Measurements from ENCODE around the gene GALNT6.

DNA sequence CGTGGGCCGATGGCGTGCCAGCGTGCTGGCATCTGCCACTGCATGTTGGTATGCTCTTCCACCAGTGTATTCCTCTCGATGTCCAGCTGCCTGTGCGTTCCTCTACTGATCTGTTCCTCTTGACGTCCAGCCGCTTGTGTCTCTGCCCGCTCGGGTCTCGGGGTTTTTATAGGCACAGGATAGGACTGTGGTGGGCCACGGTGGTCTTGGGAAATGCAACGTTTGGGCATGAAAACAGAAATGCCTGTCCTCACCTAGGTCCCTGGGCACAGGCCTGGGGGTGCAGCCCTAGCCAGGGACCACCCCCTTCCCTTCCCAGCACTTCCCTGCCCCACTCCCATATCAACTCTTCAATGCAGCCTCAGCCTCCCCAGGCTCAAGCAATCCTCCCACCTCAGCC, 10.3 kb upstream of the GALNT6 start:
- TF ChIP-seq, protein P1, sequence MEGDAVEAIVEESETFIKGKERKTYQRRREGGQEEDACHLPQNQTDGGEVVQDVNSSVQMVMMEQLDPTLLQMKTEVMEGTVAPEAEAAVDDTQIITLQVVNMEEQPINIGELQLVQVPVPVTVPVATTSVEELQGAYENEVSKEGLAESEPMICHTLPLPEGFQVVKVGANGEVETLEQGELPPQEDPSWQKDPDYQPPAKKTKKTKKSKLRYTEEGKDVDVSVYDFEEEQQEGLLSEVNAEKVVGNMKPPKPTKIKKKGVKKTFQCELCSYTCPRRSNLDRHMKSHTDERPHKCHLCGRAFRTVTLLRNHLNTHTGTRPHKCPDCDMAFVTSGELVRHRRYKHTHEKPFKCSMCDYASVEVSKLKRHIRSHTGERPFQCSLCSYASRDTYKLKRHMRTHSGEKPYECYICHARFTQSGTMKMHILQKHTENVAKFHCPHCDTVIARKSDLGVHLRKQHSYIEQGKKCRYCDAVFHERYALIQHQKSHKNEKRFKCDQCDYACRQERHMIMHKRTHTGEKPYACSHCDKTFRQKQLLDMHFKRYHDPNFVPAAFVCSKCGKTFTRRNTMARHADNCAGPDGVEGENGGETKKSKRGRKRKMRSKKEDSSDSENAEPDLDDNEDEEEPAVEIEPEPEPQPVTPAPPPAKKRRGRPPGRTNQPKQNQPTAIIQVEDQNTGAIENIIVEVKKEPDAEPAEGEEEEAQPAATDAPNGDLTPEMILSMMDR (IDR thresholded peaks at IDR 0.05) = no peak
- TF ChIP-seq TCF7L2 (IDR thresholded peaks at IDR 0.05; ENCODE audit: low read depth, low read length) = no peak
- no peak for TF ChIP-seq POLR2AphosphoS5 (IDR thresholded peaks at IDR 0.05; ENCODE audit: low read depth, low read length)

Measured in Panc1 (cell line).